ENCODE results near the gene NDUFS6.

DNA sequence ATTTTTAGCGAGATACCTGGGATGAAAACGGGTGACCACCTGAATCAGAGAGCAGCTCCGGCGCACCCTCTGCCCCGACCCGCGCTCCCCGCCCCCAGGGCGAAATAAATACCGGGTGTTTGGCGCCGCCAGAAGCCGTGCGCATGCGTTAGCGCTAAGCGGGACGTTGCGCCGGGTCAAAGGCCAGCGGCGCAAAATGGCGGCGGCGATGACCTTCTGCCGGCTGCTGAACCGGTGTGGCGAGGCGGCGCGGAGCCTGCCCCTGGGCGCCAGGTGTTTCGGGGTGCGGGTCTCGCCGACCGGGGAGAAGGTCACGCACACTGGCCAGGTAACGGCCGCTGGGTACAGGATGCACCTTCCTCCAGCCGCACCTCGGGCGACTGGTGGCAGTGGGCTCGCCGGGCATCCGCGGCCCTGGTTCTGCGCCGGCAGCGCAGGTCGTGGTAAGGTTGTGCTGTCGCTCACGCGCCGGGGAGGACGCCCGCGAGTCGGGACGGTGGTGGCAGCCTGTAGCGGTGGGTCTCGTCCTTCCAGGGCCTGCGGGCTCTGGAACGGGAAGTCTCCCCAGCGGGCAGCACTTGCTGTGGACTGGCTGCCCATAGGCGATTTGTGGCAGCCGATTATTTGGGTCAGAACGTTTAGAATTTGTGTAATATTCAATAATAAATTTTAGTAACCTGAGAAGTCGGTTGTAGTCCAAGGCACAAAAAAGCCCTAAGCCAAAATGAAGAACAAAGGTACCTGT is at the start of gene NDUFS6:
- TF ChIP-seq, protein P1, sequence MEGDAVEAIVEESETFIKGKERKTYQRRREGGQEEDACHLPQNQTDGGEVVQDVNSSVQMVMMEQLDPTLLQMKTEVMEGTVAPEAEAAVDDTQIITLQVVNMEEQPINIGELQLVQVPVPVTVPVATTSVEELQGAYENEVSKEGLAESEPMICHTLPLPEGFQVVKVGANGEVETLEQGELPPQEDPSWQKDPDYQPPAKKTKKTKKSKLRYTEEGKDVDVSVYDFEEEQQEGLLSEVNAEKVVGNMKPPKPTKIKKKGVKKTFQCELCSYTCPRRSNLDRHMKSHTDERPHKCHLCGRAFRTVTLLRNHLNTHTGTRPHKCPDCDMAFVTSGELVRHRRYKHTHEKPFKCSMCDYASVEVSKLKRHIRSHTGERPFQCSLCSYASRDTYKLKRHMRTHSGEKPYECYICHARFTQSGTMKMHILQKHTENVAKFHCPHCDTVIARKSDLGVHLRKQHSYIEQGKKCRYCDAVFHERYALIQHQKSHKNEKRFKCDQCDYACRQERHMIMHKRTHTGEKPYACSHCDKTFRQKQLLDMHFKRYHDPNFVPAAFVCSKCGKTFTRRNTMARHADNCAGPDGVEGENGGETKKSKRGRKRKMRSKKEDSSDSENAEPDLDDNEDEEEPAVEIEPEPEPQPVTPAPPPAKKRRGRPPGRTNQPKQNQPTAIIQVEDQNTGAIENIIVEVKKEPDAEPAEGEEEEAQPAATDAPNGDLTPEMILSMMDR (IDR thresholded peaks at IDR 0.05), result no peak
- TF ChIP-seq POLR2A (IDR thresholded peaks at IDR 0.05), result no peak
- TF ChIP-seq POLR2AphosphoS5 (IDR thresholded peaks at IDR 0.05), result peak in 1 of 3 donors; percentile 39
- TF ChIP-seq EP300 (IDR thresholded peaks at IDR 0.05), result no peak
